Stimulated activated CD4-positive, alpha-beta T cell treated with anti-CD3 and anti-CD28 coated beads, Interleukin-1b, Interleukin-23, amount 100 ng/mL, for 24 hours (primary cell): ENCODE measurements around the gene YJEFN3.

ENCODE experiments used
- DNase-seq, 4 experiments: peaks; one replicate each; pipeline ENCODE4 v3.0.0-alpha.2; 2020; ENCODE audit warnings: low read depth in 4 of 4, low spot score in 1 of 4

The YJEFN3 gene

GRCh38 chr19:19579533-19580361 lies 51.0 kb downstream of the YJEFN3 start:
- DNase-seq = no peak

DNA sequence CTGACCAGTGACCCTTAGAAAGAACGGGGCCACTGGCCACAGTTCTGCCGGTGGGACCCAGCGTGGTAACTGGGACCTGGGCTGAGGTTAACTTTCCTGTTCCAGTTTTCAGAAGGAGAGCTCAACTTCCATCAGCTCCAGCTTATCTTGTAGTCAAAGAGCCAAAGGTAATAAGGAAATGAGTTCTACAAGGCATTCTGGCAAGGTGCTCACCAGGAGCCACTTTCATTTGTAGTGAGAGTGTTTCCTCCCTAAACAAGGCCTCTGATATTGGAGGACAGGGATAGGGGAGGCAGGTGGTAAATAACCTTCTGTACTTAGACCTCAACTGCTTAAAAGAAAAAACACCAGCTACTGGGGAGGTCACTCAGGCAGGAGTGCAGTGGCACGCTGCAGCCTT lies 51.7 kb downstream of the YJEFN3 start:
- DNase-seq = no peak

DNA sequence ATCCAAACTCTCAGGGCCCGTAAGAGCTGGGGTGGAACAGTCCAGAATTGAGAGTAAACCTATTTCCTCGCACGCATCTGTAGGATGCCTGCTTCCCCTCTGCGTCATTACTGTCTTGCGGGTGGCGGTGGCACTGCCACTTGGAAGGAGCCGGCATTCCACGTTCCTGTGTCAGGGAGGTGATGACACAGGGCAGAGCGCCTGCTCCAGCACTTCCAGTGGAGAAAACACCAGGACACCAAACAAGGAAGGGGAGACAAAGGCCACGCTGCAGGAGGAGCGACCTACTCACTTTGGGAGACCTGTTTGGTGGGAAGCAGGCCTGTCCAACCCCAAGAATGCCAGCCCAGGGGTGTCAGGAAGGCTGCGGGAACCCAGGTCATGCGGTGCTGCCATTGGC lies 52.7 kb downstream of the YJEFN3 start:
- DNase-seq = no peak

DNA sequence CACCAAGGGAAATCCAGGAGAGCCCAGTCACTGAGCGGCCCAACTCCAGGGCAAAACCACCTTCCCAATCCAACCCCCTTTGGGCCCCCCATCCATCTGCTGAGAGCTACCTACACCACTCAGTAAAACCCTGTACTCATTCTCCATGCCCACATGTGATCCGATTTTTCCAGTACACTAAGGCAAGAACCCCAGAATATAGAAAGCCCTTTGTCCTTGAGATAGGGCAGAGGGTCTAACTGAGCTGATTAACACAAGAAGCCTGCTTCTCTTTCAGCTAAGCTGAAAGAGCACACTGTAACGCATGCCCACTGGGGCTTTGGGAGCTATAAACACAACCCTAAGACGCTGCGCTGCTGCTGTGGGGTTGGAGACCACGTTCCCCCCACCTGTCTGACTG lies 53.8 kb downstream of the YJEFN3 start:
- DNase-seq = no peak

DNA sequence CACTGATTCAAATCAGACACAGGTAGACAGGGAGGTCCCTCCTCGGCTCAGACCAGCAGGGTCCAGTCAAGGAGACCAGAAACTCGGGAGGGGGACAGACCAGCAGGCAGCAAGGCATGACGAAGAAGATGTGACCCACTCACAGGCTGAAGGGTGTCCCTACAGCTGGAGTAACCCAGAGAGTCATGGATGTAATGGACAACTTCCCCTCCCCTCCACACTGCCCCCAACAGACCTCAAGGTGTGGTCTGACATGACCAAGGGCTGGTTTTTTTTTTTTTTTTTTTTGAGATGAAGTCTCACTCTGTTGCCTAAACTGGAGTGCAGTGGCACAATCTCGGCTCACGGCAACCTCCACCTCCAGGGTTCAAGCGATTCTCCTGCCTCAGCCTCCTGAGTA lies 55.6 kb downstream of the YJEFN3 start:
- no peak for DNase-seq
